ENCODE measurements around the gene HPGD. TPM values are rescaled to one million over a fixed set of nuclear protein-coding genes. Genes with fewer than 3 reads are reported as not detected.

The HPGD gene
- total RNA-seq, 2 experiments from 2014 or later, result 0.76 TPM; not detected in 1

DNA sequence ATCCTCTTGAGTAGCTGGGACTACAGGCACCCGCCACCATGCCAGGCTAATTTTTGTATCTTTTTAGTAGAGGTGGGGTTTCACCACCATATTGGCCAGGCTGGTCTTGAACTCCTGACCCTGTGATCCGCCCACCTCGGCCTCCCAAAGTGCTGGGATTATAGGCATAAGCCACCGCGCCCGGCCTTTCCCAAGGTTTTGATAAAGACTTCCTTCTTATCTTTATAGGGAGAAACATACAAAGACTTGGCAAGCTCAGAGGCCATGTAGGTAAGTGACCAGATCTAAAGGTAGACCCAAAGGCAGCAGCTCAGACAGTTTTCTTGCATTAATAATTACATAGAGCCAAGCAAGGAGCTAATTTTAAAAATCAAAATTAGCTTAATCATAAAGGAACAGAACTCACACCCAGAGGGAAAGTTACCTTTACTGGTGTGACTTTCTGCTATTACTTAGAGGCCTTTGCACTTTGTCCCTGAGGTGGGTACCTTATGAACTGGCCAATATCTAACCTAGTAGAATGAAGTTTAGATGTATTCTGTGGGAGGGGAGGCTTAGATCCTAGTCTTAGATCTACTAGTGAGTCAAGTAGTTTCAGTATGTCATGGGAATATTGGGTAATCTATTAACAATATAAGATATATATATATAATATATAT, 67.3 kb downstream of the HPGD start:
- Histone ChIP-seq H3K4me3 (ENCODE audit: low read depth, low read length, poor library complexity, severe bottlenecking) (no peak overlapping the region), H2AFZ (ENCODE audit: low read length) (no peak overlapping the region), H3K36me3 (ENCODE audit: insufficient read depth, low read length) (no peaks in the 10 kb centered on the region), H3K9me2 (ENCODE audit: insufficient read depth, low read length) (no peaks in the 10 kb centered on the region), H3K4me1 (ENCODE audit: insufficient read depth, low read length, poor library complexity, severe bottlenecking) (no peaks in the 10 kb centered on the region), H3K9me3 (ENCODE audit: low read length) (no peaks in the 10 kb centered on the region), H3K4me2 (ENCODE audit: low read length) (no peak overlapping the region), H4K20me1 (ENCODE audit: insufficient read depth, low read length) (no peaks in the 10 kb centered on the region), H3K27ac (ENCODE audit: low read depth, low read length, poor library complexity, severe bottlenecking) (no peak overlapping the region), H3K79me2 (ENCODE audit: insufficient read depth, low read depth, low read length) (no peaks in the 10 kb centered on the region)
- intact Hi-C loops (cut with micrococcal nuclease; ENCODE audit: unreplicated experiment), result no loop called here
- no peak for TF ChIP-seq CTCF (conservative IDR thresholded peaks at IDR 0.05; ENCODE audit: low read length)
- no peak for TF ChIP-seq EZH2phosphoT487 (IDR thresholded peaks at IDR 0.05; ENCODE audit: borderline replicate concordance, low read depth, low read length)
- no peak for DNase-seq (ENCODE audit: low spot score)
- ChIA-PET POLR2A (interaction anchor here (1.1 kb wide), 1 partner anchor 21 kb away, joined by 4 read pairs; no protein-coding TSS in a partner anchor), CTCF (ENCODE audit: unreplicated experiment) (no interaction called here)
- no TSS peak for BruUV-seq (replicated peaks)

GRCh38 chr4:174451718-174452296, 70.5 kb downstream of the HPGD start:
- Histone ChIP-seq H3K36me3 (ENCODE audit: insufficient read depth, low read length) (no peaks in the 10 kb centered on the region), H4K20me1 (ENCODE audit: insufficient read depth, low read length) (no peaks in the 10 kb centered on the region), H2AFZ (ENCODE audit: low read length) (no peak overlapping the region), H3K9me2 (ENCODE audit: insufficient read depth, low read length) (no peaks in the 10 kb centered on the region), H3K4me3 (ENCODE audit: low read depth, low read length, poor library complexity, severe bottlenecking) (no peak overlapping the region), H3K27ac (ENCODE audit: low read depth, low read length, poor library complexity, severe bottlenecking) (no peak overlapping the region), H3K4me1 (ENCODE audit: insufficient read depth, low read length, poor library complexity, severe bottlenecking) (no peaks in the 10 kb centered on the region), H3K4me2 (ENCODE audit: low read length) (no peak overlapping the region), H3K79me2 (ENCODE audit: insufficient read depth, low read depth, low read length) (no peaks in the 10 kb centered on the region), H3K9me3 (ENCODE audit: low read length) (no peaks in the 10 kb centered on the region)
- CTCF ChIA-PET (ENCODE audit: unreplicated experiment), result no interaction called here
- DNase-seq (ENCODE audit: low spot score), result no peak
- POLR2A ChIA-PET, result interaction anchor here (0.6 to 1.2 kb wide), 4 partner anchors 22 to 95 kb away, joined by 3 to 5 read pairs (median 4); no protein-coding TSS in a partner anchor
- intact Hi-C loops (cut with micrococcal nuclease; ENCODE audit: unreplicated experiment), result no loop called here
- no peak for TF ChIP-seq EZH2phosphoT487 (IDR thresholded peaks at IDR 0.05; ENCODE audit: borderline replicate concordance, low read depth, low read length)
- TF ChIP-seq CTCF (conservative IDR thresholded peaks at IDR 0.05; ENCODE audit: low read length), result no peak
- no TSS peak for BruUV-seq (replicated peaks)

- no peak overlapping the region for H3K4me2 ChIP-seq (ENCODE audit: low read length)
- H3K27ac ChIP-seq (ENCODE audit: low read depth, low read length, poor library complexity, severe bottlenecking), result no peak overlapping the region
- H2AFZ ChIP-seq (ENCODE audit: low read length), result no peak overlapping the region
- intact Hi-C loops (cut with micrococcal nuclease; ENCODE audit: unreplicated experiment), result no loop called here
- ChIA-PET POLR2A (interaction anchor here (1.1 kb wide), 1 partner anchor 12 kb away, joined by 3 read pairs; no protein-coding TSS in a partner anchor), CTCF (ENCODE audit: unreplicated experiment) (no interaction called here)
- no peak for DNase-seq (ENCODE audit: low spot score)
- TF ChIP-seq CTCF (conservative IDR thresholded peaks at IDR 0.05; ENCODE audit: low read length) (no peak), EZH2phosphoT487 (IDR thresholded peaks at IDR 0.05; ENCODE audit: borderline replicate concordance, low read depth, low read length) (no peak)
- no peaks in the 10 kb centered on the region for H3K36me3 ChIP-seq (ENCODE audit: insufficient read depth, low read length)
- no peaks in the 10 kb centered on the region for H4K20me1 ChIP-seq (ENCODE audit: insufficient read depth, low read length)
- no TSS peak for BruUV-seq (replicated peaks)
- H3K9me2 ChIP-seq (ENCODE audit: insufficient read depth, low read length), result no peaks in the 10 kb centered on the region
- H3K79me2 ChIP-seq (ENCODE audit: insufficient read depth, low read depth, low read length), result no peaks in the 10 kb centered on the region
- no peak overlapping the region for H3K4me3 ChIP-seq (ENCODE audit: low read depth, low read length, poor library complexity, severe bottlenecking)
- no peaks in the 10 kb centered on the region for H3K4me1 ChIP-seq (ENCODE audit: insufficient read depth, low read length, poor library complexity, severe bottlenecking)
- H3K9me3 ChIP-seq (ENCODE audit: low read length), result no peaks in the 10 kb centered on the region
These were observed 71.5 kb downstream of the HPGD start for GRCh38 chr4:174450786-174451125.
